Measurements from ENCODE around the gene HSD17B10. TPM values are rescaled to one million over a fixed set of nuclear protein-coding genes. Genes with fewer than 3 reads are reported as not detected.

The HSD17B10 gene
- 72.7 and 92.3 TPM in 2 replicates for total RNA-seq

DNA sequence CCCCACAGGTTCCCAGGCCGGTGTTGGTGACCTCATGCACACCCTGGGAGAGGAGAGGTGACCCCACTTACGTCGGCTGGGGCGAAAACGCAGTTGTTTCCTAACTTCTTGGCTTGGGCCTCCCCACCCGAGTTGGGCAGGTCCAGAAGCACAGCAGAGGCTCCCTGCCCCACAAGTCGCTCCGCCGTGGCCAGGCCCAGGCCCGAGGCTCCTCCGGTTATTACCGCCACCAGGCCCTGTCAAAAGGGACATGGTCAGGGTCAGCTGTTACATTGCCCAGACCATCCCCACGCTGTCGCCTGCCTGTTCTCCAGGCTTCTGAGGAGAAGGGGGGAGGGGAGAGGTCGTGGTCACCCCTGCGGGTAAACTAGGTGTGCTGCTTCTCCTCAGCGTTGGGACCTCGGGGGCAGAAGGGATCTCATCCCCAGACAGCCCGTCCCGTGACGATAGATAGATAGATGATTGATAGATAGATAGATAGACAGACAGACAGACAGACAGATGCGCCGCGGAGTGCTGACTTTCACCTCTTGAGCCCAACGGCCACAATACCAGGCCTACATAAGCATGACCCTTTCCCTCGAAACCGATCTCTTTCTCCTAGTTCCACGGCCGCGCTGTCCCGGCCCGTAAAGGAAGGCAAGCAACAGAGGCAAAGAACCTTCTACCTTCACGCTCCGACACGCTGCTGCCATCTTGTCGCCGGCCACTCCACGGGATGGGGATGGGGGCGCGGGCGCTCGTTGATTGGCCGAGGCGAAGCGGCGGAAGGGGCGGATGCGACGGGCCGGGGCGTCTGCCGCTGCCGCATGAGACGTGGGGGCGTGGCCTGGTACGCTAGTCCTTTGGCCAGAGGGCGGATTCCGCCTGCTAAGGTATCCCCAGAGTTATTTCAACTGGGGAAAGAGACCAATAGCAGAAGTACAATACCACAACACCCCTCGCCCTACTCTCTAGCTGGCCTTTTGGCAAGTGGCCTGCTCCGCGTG is at the start of gene HSD17B10:
HSD17B10 (minus strand) TSS at position 720 of the 989 bp plus-strand sequence; CDS start at position 695, 25 bp downstream.

DNA sequence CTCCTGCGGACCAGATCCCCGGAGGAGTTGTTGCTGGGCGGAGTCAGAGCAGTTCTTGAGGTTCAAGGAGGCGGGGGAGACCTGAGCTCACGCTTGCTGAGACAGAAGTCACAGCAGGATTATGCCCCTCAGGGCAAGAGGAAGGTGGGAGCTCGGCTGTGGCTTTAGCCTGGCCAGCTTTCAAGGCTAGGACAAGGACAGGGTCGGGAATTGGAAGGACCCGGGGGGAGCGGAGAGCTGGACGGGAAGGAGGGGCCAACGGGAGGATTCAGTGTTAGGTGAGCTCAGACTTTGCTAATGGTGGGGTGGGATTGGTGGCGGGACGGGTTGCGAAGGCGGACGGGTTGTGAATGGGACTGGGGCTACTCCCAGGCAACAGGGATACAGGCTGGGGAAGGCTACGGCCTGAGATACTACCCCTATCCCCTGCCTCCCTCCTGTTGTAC is 11.3 kb downstream of the HSD17B10 start, which contains the start of gene RIBC1:
RIBC1 (plus strand) TSS at position 13 of the 446 bp plus-strand sequence. CDS start 3,404 bp downstream, outside the sequence.

DNA sequence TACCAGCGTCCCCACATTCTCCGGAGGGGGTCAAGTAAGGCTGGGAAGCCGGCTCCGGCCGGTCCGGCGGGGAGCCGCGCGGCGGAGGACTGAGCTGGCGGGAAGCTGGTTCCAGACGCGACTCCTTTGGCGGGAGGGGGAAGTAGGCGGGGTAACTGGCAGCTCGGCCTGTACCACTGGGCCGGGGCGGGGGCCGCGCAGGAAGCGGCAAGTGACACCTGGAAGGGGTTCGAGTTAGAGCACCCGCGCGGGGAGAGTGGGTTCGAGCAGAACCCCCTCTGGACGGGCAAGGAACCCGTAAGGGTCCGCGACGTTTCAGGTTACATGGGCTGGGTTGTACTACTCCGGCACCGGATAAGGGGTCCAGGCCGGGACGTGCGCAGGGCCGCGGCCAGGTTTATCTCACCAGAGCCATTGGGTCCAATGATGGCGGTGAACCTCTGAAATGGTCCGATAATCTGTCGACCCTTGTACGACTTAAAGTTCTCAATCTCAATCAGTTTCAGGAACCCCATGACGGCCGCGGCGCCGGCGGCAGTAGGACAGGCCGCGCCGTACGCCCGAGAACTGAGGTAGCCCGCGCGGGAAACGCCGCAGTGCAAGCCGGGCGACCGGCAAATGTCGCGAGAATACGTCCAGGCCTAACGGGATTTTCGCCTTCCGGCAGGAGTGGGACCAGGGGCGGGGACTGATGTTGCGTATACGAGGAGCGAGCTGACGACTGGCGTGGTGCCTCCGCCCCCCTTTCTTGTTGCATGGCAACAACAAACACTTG is 11.9 kb downstream of the HSD17B10 start, which contains the start of gene SMC1A:
SMC1A (minus strand) TSS at position 569 of the 775 bp plus-strand sequence; CDS start at position 515, 54 bp downstream.

Other genes with a start within 250 kb of the HSD17B10 start
- 66.9 and 96.9 TPM in 2 replicates for gene KDM5C, start 209.2 kb downstream of the HSD17B10 start, total RNA-seq
- 17.2 and 21.0 TPM in 2 replicates for gene IQSEC2, start 152.8 kb downstream of the HSD17B10 start, total RNA-seq
- gene SMC1A, start 11.7 kb downstream of the HSD17B10 start, total RNA-seq: 24.6 and 28.0 TPM in 2 replicates
- gene RIBC1, start 11.5 kb downstream of the HSD17B10 start, total RNA-seq: 1.2 and 1.7 TPM in 2 replicates